ENCODE measurements around the gene SPSB2. TPM values are rescaled to one million over a fixed set of nuclear protein-coding genes. Genes with fewer than 3 reads are reported as not detected.
A peak's percentile ranks its signal among the peaks of the same experiment; 100 is the strongest.
"Not testable (repeated sequence)": the region's sequence is repeated elsewhere in the genome, so short reads cannot be mapped to it uniquely, and the experiment has no call there.

SPSB2 gene
- total RNA-seq, 2 donors from 2014 or later = 4.9 to 6.9 TPM

- intact Hi-C loops (cut with DNase I) = no loop called here
- DNase-seq (ENCODE audit: low spot score) = peak; percentile 99
Measured at GRCh38 chr12:6904280-6905276, 31.5 kb upstream of the SPSB2 start, which contains the start of gene LRRC23. Gene LRRC23, plus strand, starts transcription at chr12:6904822. Its CDS starts 812 bp downstream, at chr12:6905634.

- DNase-seq (ENCODE audit: low spot score) = no peak
- intact Hi-C loops (cut with DNase I) = no loop called here
Measured at GRCh38 chr12:6903722-6904121, 30.6 kb upstream of the SPSB2 start.

GRCh38 chr12:6902448-6902847 lies 29.3 kb upstream of the SPSB2 start:
- intact Hi-C loops (cut with DNase I) = no loop called here
- no peak for DNase-seq (ENCODE audit: low spot score)

GRCh38 chr12:6899837-6900519 lies 26.9 kb upstream of the SPSB2 start:
- intact Hi-C loops (cut with DNase I) = no loop called here
- DNase-seq (ENCODE audit: low spot score) = peak; percentile 86

GRCh38 chr12:6899427-6899826 lies 26.3 kb upstream of the SPSB2 start:
- intact Hi-C loops (cut with DNase I) = no loop called here
- no peak for DNase-seq (ENCODE audit: low spot score)

DNA sequence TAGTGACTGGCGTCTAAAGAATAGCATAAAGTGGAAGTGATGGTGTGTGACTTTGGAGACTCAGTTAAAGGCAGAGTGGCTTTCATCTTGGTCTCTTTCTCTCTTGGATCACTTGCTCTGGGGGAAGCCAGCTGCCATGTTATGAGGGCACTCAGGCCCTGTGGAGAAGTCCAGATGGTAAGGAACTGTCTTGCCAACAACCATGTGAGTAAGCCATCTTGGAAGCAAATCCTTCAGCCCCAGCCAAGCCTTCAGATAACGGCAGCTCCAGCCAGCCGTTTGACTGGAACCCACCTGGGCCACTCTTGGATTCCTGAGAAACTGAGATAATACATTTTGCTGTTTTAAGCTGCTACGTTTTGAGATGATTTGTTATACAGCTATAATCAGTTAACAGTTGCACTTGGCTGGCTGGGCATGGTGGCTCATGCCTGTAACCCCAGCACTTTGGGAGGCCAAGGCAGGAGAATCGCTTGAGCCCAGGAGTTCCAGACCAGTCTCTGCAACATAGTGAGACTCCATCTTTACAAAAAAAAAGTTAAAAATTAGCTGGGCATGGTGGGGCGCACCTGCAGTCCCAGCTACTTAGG lies 23.8 kb upstream of the SPSB2 start:
- intact Hi-C loops (cut with DNase I) = no loop called here

GRCh38 chr12:6894321-6894720 lies 21.2 kb upstream of the SPSB2 start:
- DNase-seq (ENCODE audit: low spot score) = peak; percentile 41
- intact Hi-C loops (cut with DNase I) = no loop called here

More for the DNA sequence above, 23.8 kb upstream of the SPSB2 start:
- DNase-seq (ENCODE audit: low spot score) = peak; percentile 57

DNA sequence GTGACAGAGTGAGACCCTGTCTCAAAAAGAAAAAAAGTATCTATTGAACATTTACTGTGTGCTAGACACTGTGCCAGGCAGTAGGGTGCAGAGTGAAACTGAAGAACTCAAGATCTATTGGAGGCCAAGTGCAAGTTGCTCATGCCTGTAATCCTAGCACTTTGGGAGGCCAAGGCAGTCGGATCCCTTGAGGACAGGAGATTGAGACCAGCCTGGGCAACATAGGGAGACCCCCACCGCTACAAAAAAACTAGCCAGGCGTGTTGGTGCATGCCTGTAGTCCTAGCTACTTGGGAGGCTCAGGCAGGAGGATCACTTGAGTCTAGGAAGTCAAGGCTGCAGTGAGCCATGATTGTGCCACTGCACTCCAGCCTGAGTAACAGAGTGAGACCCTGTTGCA lies 19.6 kb upstream of the SPSB2 start:
- DNase-seq (ENCODE audit: low spot score) = peak; percentile 18
- intact Hi-C loops (cut with DNase I) = not testable (repeated sequence)

- intact Hi-C loops (cut with DNase I) = no loop called here
- peak; percentile 63 for DNase-seq (ENCODE audit: low spot score)
Measured at GRCh38 chr12:6891646-6892001, 18.5 kb upstream of the SPSB2 start.

DNA sequence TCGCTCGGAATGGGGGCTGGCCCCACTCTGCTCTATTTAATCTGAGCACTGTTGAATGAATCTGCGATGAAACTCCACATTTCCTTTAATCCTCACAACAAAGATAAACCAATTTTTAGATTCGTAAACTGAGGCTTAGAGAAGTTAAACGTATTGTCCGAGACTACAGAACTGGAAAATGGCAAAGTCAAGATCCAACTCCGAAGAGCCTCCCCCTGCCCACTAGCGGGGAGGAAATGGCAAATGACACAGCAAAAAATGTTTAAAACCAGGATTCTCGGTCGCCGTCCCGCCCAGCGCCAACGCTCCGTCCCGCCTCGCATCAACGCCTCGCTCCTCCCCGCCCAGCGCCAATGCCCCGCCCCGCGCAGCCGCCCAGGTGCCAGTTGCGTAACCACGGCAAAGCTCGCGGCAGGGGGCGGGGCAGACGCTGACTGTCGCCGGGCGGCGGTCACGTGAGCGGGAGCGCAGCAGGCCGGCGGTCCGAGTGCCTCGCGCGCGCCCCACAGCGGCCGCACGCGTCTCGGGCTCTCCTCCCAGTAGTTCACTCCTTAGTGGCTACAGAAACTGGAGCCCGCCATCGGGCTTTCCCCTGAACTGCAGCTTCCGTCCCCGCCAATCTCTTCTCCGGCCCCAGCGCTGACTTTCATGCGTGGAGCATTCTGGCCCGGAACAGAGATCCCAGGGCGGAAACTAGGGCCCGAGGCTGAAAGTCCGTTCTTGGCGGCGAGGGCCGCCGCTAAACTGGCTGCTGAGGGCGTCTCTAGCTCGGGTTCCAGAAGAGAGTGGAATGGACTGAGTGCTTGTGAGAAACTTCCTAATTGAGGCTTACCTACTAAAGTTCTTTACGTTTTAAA lies 17.9 kb upstream of the SPSB2 start:
- intact Hi-C loops (cut with DNase I) = no loop called here
- peak; percentile 100 for DNase-seq (ENCODE audit: low spot score)

- intact Hi-C loops (cut with DNase I) = not testable (repeated sequence)
- DNase-seq (ENCODE audit: low spot score) = peak; percentile 59
Measured at GRCh38 chr12:6889775-6890573, 16.9 kb upstream of the SPSB2 start.

DNA sequence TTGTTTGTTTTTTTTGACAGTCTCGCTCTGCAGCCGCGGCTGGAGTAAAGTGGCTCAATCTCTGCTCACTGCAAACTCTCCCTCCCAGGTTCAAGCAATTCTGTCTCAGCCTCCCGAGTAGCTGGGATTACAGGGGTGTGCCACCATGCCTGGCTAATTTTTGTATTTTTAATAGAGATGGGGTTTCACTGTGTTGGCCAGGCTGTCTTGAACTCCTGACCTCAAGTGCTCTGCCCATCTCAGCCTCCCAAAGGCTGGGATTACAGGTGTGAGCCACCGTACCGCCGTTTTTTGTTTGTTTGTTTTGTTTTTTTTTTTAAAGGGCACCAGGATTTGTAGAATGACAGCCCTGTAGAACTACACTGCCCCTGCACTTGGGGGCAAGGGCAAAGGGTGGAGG lies 15.7 kb upstream of the SPSB2 start:
- DNase-seq (ENCODE audit: low spot score) = peak; percentile 22
- intact Hi-C loops (cut with DNase I) = not testable (repeated sequence)

DNA sequence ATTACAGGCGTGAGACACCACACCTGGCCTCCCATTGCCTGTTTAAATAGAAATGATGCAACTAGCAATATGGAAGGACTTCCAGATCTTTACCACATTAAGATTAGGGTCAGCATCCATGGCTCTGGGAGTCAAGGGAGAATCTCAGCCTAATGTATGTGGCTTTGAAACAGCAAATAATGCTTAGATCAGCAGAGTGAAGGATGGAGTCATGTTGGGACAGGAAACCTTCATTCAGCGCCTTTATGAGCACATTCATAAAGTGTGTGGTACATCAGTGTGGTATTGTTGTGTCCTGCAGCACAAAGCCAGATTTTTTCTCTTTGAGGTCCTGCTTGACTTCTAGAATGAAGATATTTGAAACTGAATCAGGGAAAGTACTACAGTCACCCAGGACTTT lies 15.3 kb upstream of the SPSB2 start:
- DNase-seq (ENCODE audit: low spot score) = no peak
- intact Hi-C loops (cut with DNase I) = no loop called here

- intact Hi-C loops (cut with DNase I) = no loop called here
- peak; percentile 47 for DNase-seq (ENCODE audit: low spot score)
Measured at GRCh38 chr12:6887460-6887859, 14.4 kb upstream of the SPSB2 start.

- DNase-seq (ENCODE audit: low spot score) = peak; percentile 44
- intact Hi-C loops (cut with DNase I) = not testable (repeated sequence)
Measured at GRCh38 chr12:6886206-6886999, 13.3 kb upstream of the SPSB2 start.

DNA sequence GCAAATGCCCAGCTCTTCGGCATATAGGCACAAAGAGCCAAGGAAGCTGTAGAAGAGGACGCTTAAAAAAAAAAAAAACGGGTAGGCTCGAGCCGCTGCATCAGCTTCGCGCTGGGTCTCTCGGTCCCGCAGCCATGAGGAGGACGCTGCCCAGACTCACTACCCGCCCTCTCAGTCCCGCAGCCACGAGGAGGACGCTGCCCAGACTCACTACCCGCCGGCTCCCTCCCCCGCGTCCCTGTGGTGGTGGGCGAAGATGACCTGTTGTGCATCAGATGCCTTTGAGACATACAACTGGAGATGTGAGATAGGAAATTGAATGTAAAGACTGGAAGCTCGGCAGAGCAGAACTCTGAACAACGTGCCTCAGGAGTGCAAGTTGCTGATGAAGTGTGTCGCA lies 11.4 kb upstream of the SPSB2 start:
- intact Hi-C loops (cut with DNase I) = no loop called here
- peak; percentile 31 for DNase-seq (ENCODE audit: low spot score)

- DNase-seq (ENCODE audit: low spot score) = peak; percentile 47
- intact Hi-C loops (cut with DNase I) = no loop called here
Measured at GRCh38 chr12:6883683-6884082, 10.6 kb upstream of the SPSB2 start.

- intact Hi-C loops (cut with DNase I) = no loop called here
- peak; percentile 38 for DNase-seq (ENCODE audit: low spot score)
Measured at GRCh38 chr12:6883252-6883651, 10.1 kb upstream of the SPSB2 start.

All from posterior vena cava (tissue), 2 donors.